Measurements from ENCODE around the gene PQBP1. TPM values are rescaled to one million over a fixed set of nuclear protein-coding genes. Genes with fewer than 3 reads are reported as not detected.
A peak's percentile ranks its signal among the peaks of the same experiment; 100 is the strongest.

The PQBP1 gene
- total and polyA plus RNA-seq, 2 donors (not counting 1 experiment from before 2014, with no cell fraction given), result 89.9 to 128 TPM

GRCh38 chrX:48914593-48915493 is 17.1 kb downstream of the PQBP1 start:
- CTCF ChIA-PET, result interaction anchor here (0.6 to 2.6 kb wide), 3 partner anchors 23 to 265 kb away, joined by 3 to 23 read pairs (median 4); no protein-coding TSS in a partner anchor
- peak overlapping the region; percentile 32 for H3K27ac Mint-ChIP-seq
- H3K4me2 ChIP-seq (replicated peaks; ENCODE audit: low read depth, low read length, poor library complexity, severe bottlenecking), result peak overlapping the region; percentile 36
- 94% methylated on average over 5 of the region's 13 CpGs for WGBS (ENCODE audit: insufficient coverage)
- H3K36me3 ChIP-seq (replicated peaks in 1 of 2; ENCODE audit: control extremely low read depth in 1 of 2, control insufficient read depth in 1 of 2, extremely low read depth in 1 of 2, insufficient read depth in 2 of 2, low read length in 1 of 2), result peaks cover 0 to 44% of the 10 kb centered on the region in 2 experiments
- peaks cover 55% of the 10 kb centered on the region for H3K4me1 Mint-ChIP-seq
- no peak for DNase-seq
- peaks cover 59% of the 10 kb centered on the region for H3K79me2 ChIP-seq (ENCODE audit: control insufficient read depth, insufficient read depth, low read length)
- intact Hi-C loops (cut with micrococcal nuclease), result loop anchor here (5.0 to 10.0 kb wide), 3 partner anchors 257 to 1700 kb away; partner anchors contain the start of genes CDK16, ELK1, PLP2 and UXT
- no peak overlapping the region for H3K9ac ChIP-seq (ENCODE audit: low read length)
- peaks cover 53% of the 10 kb centered on the region for H4K20me1 ChIP-seq (ENCODE audit: control insufficient read depth, insufficient read depth, low read length, poor library complexity, severe bottlenecking)
- H3K27me3 Mint-ChIP-seq, result no peaks in the 10 kb centered on the region
- TF ChIP-seq EZH2 (IDR thresholded peaks at IDR 0.05; ENCODE audit: borderline replicate concordance, insufficient read depth, low read depth, low read length, poor library complexity, severe bottlenecking) (no peak), CTCF (IDR thresholded peaks at IDR 0.05) (no peak)
- no peak for ATAC-seq (ENCODE audit: low read depth)
- peak overlapping the region in 1 of 2 donors; percentile 26 for H3K27ac ChIP-seq (ENCODE audit: low read length in 2 of 2)
- H3K9me3 Mint-ChIP-seq (ENCODE audit: insufficient read depth), result no peaks in the 10 kb centered on the region
- H3K27me3 ChIP-seq (replicated peaks in 1 of 4; ENCODE audit: control extremely low read depth in 1 of 4, control insufficient read depth in 3 of 4, insufficient read depth in 4 of 4, low read length in 3 of 4), result no peaks in the 10 kb centered on the region
- peak overlapping the region; percentile 98 for H3K4me3 Mint-ChIP-seq
- no peaks in the 10 kb centered on the region for H3K9me3 ChIP-seq (ENCODE audit: control extremely low read depth in 1 of 3, control insufficient read depth in 2 of 3, insufficient read depth in 1 of 3, low read length in 2 of 3)
- no peak overlapping the region for H2AFZ ChIP-seq (ENCODE audit: insufficient read depth, low read depth, low read length, poor library complexity, severe bottlenecking)
- POLR2A ChIA-PET, result interaction anchor here (2.2 kb wide), 1 partner anchor 23 kb away, joined by 11 read pairs; no protein-coding TSS in a partner anchor
- H3K4me1 ChIP-seq (ENCODE audit: control insufficient read depth in 2 of 2, insufficient read depth in 2 of 2, low read length in 2 of 2), result peaks cover 30 to 58% of the 10 kb centered on the region in 2 donors
- peak overlapping the region in 1 of 5 experiments; percentile 15 for H3K4me3 ChIP-seq (ENCODE audit: control extremely low read depth in 1 of 5, extremely low read depth in 1 of 5, insufficient read depth in 1 of 5, low read depth in 2 of 5, low read length in 4 of 5)
